Astrocyte (in vitro differentiated cells and primary cell): ENCODE data around the gene USO1.

Experiments used
- CTCF ChIP-seq: IDR thresholded peaks from 2 replicates; pipeline ENCODE4 v1.5.1; 2011; ENCODE audit warnings: low read depth, mild to moderate bottlenecking, inconsistent platforms, low read length, moderate library complexity; ENCODE audit not compliant: insufficient read depth
- EZH2 ChIP-seq: IDR thresholded peaks from 2 replicates; pipeline ENCODE4 v1.6.1; 2012; ENCODE audit warnings: mild to moderate bottlenecking, low read length, inconsistent platforms; ENCODE audit not compliant: insufficient read depth

- TF ChIP-seq CTCF, result no peak
- no peak for TF ChIP-seq EZH2
Measured at GRCh38 chr4:75678473-75678872, 45.9 kb upstream of the USO1 start.
